T-helper 22 cell (primary cell): ENCODE measurements around the gene TIE1.

Experiments used
- DNase-seq: peaks from one replicate; pipeline ENCODE4 v3.0.0-alpha.2; 2020; ENCODE audit warnings: low read depth

Gene TIE1

GRCh38 chr1:43274125-43274803, 26.5 kb upstream of the TIE1 start:
- no peak for DNase-seq

- no peak for DNase-seq
Observed at GRCh38 chr1:43274804-43275180, 26.0 kb upstream of the TIE1 start.

- no peak for DNase-seq
Observed at GRCh38 chr1:43275826-43276620, 24.8 kb upstream of the TIE1 start.

- no peak for DNase-seq
Observed at GRCh38 chr1:43276673-43277072, 24.1 kb upstream of the TIE1 start.

GRCh38 chr1:43277116-43277876, 23.5 kb upstream of the TIE1 start:
- DNase-seq: no peak

- no peak for DNase-seq
Observed at GRCh38 chr1:43279161-43279560, 21.6 kb upstream of the TIE1 start.

GRCh38 chr1:43279666-43280065, 21.1 kb upstream of the TIE1 start:
- DNase-seq: no peak

GRCh38 chr1:43280692-43281091, 20.1 kb upstream of the TIE1 start:
- no peak for DNase-seq

GRCh38 chr1:43282220-43283195, 18.3 kb upstream of the TIE1 start:
- DNase-seq: no peak

GRCh38 chr1:43284065-43284464, 16.7 kb upstream of the TIE1 start:
- no peak for DNase-seq

GRCh38 chr1:43284546-43285110, 16.2 kb upstream of the TIE1 start:
- no peak for DNase-seq

- DNase-seq: no peak
Observed at GRCh38 chr1:43285269-43285990, 15.4 kb upstream of the TIE1 start, which contains the start of gene C1orf210. Gene C1orf210 (minus strand): TSS chr1:43285581. CDS start chr1:43283270, 2,311 bp downstream.

- DNase-seq: no peak
Observed at GRCh38 chr1:43286115-43286514, 14.7 kb upstream of the TIE1 start.

GRCh38 chr1:43286533-43286932, 14.2 kb upstream of the TIE1 start:
- DNase-seq: no peak

GRCh38 chr1:43288058-43288784, 12.6 kb upstream of the TIE1 start:
- no peak for DNase-seq

- no peak for DNase-seq
Observed at GRCh38 chr1:43288785-43289706, 11.7 kb upstream of the TIE1 start.

GRCh38 chr1:43292216-43292615, 8.6 kb upstream of the TIE1 start:
- no peak for DNase-seq

- DNase-seq: no peak
Observed at GRCh38 chr1:43292679-43293078, 8.1 kb upstream of the TIE1 start.

GRCh38 chr1:43293176-43293575, 7.6 kb upstream of the TIE1 start:
- DNase-seq: no peak
